ENCODE data around the gene RAD51B.
A peak's percentile ranks its signal among the peaks of the same experiment; 100 is the strongest.
"Not testable (repeated sequence)": the region's sequence is repeated elsewhere in the genome, so short reads cannot be mapped to it uniquely, and the experiment has no call there.

RAD51B gene

DNA sequence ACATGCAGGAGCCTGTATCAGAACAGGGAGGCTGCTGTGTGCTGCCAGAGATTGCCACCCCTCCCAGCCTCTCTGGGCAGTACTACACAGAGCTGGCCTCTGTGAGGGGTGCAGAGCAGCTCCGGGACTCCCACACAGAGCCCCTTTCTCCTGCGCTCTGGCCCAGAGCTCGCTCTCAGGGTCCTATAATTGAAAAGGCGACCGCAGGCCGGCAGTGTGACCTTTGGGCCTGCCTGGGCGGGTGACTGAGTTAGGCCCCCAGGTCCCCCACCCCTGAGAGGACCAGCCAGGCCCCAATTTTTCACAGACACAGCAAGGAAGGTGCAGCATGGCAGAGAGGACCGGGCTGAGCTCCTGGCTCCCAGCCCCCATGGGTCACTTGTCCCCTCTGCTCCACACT, 836.9 kb downstream of the RAD51B start:
- DNase-seq, result no peak

GRCh38 chr14:68657300-68658028, 837.9 kb downstream of the RAD51B start:
- no peak for DNase-seq

DNA sequence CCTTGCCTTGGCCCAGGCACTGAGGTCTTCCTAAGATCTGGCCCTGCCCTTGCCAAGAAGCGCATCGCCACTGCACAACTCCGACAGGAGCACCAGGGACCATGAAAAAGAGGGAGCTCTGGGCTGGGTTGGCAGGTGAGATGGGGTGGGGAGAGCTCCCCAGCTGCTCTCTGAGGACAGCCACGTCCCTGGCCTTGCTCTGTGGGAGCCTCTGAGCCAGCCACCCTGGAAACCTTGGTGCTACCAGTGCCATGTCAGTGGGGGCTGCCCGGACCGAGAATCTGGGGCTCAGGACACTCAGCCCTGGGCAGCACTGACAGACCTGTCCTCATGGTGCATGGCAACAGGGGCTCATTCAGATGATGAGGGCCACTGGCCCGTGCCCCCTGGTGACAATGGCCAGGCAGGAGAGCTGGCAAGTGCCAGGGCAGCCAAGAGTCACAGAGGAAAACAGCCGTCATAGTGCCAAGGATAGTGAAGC, 838.5 kb downstream of the RAD51B start:
- DNase-seq, result no peak

DNA sequence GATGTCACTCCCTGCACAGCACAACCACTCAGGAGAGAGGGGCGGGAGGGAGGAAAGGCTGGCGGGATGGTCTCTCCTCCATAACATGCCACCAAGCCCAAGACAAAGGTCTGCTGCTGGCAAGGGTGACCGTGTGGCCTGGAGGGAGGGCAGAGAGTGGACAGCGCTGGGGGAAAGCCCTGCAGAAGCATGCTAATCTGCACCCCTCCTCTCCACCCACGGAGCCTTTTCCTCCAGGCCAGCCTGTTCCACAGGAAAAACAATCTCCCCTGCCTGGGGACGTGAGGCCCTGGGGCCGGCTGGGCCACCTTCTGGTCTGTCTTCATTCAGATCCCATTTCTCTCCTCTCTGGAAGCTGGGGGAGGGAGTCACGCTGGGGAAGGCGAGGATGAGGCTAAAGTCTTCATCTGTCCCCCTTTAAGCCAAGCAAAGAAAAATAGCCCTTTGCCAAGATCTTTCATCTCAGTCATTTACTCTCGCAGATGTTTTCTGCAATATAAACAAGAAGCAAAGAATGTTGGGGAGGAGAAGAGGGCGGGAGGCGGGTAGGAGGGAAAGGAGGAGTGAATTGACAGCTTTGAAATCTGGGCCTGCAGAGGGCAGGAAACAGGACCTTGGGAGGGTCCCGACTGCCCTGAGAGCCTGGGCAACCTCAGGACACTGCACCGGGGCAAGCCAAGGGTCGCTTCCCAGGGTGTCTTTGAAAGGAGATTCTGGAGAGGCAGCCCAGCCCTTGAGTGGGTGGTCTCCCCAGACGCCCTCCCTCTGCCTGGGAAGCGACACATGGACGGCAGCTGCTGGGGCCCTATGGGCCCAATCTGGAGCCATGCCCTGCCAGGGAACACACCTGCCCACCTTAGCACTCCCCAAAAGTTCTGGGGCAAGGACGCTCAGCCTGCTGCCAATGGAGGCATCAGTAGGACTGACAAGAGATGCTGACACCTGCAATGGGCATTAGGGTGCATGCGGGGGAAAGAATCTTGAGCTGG, 839.7 kb downstream of the RAD51B start:
- DNase-seq, result no peak

DNA sequence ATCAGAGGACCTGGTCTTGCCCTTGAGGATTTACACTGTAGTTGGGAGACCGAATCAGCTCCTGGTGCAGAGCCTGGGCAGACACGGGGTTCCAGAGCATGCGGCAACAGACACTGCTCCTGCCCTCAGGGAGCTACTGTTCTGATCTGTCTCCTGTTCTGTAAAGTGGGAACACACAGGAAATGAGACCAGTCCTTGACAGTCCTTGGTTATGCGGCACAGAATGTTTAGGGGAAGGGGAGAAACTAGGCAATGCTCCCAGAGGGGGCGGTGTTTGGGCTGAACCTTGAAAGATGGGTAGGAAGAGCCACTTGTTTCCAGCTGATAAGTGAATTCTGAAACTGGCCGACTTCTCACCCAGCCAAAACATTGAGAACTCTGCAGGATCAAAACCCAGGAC, 840.9 kb downstream of the RAD51B start:
- DNase-seq, result no peak

DNA sequence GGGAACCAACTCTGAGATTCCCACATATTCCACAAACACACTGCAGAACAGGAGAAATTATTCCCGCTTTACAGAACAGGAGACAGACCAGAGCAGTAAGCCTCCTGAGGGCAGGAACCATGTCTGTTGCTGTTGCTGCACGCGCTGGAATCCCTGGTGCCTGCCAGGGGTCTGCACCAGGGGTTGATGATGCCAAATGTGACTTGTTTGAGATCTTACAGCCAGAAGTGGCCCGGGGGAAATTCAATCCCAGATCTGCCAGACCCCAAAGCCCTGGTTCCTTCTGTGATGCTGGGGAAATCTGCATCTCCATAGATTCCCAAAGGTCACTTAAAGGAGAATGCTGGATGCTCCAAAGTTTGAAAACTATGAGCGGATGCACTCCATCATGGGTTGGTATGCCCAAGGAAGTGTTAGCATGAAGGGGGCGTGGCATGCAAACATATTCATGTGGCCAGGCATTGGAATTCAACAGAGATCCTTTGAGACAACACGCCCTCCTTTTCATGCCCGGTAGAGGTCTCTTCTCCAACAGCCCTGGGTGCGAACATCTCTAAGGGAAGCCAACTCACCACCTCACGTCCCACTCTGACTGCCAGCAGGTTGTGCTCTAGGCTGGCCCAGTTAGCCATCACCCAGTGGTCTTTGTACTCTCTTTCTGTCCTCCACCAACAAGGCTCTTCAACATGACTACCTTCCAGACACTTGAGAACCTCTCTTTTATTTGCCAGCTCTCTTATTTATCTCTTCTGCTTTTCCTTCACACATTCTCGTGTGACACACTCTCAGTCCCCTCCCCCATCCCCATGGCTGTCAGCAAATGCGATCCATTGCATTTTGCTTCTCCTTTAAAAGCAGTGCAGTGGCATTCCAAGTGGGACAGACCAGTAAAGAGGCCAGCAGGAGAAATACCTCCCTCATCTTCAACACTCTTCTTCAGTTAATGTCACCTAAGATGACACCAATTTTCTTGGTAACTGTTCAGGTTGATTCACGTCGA, 841.9 kb downstream of the RAD51B start:
- no peak for DNase-seq

- DNase-seq, result peak; percentile 98
These were observed 842.8 kb downstream of the RAD51B start for GRCh38 chr14:68662392-68662791.

- not testable (repeated sequence) for DNase-seq
These were observed 843.2 kb downstream of the RAD51B start for GRCh38 chr14:68662826-68663225.

GRCh38 chr14:68663385-68664076, 844.0 kb downstream of the RAD51B start:
- no peak for DNase-seq

DNA sequence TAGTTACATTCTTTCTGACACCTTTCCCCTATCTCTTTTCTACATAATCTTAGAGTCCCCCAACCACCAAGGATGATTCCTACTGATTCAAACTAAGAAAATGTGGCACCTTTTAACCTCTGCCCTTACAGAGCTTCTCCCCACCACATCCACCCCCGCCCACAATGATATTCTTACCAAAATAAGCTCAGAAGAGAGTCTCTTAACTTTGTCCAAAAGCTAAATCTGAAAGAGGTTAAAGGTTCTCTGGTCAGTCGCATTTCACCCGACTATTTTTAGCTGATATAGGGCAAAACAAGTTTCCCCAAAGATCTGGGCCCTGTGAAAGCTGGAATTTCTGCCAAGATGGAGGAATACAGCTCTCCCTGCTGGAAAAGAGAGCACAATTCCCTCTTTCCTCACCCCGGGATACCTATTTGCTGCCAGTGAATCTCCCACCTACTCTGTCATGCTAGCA, 844.7 kb downstream of the RAD51B start:
- no peak for DNase-seq

GRCh38 chr14:68665131-68665530, 845.6 kb downstream of the RAD51B start:
- DNase-seq, result no peak

DNA sequence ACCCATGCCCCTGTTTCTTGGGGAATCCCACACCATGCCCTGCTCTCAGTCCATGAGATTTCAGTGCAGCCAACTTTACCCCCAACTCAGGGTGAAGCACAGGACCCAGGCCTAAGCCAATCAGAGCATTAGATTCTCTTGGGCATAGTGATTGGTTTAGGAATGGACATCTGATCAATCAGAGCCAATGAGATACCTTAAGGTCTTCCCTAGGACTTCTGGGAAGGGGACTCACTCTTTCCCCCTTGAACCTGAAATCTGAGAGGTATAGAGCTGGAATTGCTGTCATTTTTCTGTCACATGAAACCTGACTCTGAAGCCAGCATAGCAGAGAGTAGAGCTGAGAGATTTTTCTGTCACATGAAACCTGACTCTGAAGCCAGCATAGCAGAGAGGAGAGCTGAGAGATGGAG, 846.2 kb downstream of the RAD51B start:
- DNase-seq, result no peak

GRCh38 chr14:68666236-68666635, 846.7 kb downstream of the RAD51B start:
- DNase-seq, result no peak

DNA sequence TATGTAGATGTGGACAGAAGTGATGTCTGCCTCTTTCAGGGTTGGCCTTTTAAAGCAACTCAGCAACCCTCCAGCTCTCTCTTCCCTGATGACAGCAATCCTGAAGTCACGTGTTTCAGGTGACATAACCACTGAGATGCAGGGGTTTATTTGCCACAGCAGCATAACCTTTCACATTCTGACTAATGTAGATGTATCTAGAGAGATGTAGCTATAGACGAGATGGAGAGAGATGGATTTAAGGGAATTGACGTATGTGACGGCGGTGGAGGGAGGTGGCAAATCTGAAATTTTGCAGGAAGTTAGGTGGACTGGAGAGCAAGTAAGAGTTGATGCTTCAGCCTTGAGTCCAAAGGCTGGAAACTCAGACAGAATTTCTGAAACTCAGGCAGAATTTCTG, 847.3 kb downstream of the RAD51B start:
- DNase-seq, result no peak

DNA sequence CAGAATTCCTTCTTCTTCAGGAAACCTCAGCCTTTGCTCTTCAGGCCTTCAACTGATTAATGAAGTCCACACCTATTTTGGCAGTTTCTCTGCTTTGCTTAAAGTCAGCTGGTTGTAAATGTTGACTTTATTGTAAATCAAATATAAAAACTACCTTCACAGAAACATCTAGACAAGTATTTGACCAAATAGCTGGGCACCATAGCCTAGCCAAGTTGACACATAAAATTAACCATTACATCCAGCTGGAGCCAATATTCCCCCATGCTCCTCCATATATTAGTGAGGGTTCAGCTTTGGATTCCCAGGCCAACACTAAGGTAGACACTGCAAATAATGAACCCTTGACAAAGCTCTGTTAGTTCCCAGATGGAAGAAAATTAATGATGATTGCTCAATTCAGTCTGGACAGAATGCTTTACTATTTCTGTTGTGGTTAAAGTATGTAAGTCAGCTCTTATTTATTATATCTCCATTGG, 847.8 kb downstream of the RAD51B start:
- DNase-seq, result no peak

DNA sequence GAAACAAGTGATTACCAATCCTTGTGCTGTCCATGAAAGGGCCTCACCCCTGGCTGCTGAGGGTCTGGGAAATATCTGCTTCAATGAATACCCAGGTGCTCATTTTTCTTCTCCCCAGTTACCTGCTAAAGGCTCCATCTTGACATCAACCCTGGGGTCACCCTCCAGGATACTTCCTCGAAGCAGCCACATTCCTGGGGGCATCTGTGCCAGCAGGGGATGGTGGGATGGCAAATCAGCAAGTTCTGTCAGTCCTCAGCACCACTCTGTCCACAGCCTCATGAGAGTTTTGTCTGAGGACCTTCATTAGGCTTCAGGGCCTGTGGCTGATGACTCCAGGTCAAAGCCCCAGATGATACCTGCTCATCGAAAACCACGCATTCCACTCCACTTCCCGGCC, 848.4 kb downstream of the RAD51B start:
- no peak for DNase-seq

GRCh38 chr14:68668531-68668930, 849.0 kb downstream of the RAD51B start:
- DNase-seq, result no peak

DNA sequence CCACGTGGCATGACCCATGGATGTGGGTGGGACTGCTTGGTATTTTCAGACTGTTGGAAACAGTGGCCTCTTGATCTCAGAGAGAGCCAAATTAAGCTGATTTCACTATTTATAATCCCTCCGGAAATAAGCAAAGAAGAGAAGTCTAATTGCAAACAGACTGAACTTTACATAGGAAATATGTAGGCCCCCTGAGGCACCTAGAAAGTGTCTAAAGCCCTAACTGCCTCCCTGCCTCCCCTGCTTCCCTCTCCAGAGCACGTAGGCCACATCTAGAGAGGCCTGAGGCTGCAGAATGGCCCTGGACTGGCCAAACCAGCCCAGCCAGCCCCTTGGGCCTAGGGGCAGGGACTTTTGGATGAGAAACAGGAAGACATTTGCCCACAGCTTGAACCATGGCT, 849.5 kb downstream of the RAD51B start:
- DNase-seq, result no peak

DNA sequence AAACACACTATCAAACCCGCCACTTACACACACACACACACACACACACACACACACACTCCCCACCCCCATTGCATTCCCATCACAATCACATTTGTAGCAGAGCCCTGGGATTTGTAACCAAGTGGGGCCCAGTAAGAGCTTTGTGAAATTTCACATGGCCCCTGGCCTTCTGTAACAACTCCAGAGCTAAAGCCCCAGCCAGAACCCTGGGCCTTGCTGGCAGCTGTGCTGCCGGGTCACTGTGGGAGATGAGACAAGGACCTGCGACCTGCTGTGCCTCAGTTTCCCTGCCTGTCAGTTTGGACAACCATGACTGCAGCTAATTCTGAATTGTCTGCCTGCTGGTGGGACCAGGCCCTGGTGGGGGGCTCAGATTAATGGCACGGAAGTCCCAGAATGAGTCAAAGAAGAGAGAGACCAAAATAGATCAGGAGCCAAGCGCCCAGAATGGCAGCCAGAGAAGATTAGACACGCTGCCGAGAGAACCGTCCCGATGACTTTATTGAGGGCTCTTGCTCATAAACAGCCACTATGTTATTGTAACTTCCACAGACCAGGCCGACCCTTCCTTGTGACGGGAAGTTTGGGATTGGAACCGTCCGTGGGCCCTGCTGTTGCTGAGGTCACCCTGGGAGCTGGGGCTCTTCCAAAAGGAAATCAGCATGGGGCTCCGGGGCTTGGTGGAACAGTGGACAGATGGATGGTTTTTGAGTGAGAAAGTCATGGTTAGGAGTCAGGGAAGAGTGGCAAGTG, 850.2 kb downstream of the RAD51B start:
- no peak for DNase-seq

DNA sequence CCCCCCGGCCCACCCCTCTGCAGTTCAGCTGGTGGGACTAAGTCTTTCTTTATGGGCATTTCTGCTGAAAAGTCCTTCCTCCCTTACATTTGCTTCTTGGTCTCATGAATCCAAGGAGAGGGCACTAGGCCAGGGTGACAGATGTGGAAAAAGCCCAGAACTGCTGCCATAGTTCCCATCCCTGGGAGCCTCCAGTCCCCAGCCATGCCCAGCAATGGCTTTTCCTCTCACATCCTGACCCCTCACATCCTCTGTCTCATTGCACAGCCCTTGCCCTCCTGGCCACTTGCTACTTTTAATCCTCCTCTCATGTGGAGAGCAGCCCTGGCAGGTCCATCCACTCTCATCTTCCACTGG, 850.8 kb downstream of the RAD51B start:
- DNase-seq, result no peak

DNA sequence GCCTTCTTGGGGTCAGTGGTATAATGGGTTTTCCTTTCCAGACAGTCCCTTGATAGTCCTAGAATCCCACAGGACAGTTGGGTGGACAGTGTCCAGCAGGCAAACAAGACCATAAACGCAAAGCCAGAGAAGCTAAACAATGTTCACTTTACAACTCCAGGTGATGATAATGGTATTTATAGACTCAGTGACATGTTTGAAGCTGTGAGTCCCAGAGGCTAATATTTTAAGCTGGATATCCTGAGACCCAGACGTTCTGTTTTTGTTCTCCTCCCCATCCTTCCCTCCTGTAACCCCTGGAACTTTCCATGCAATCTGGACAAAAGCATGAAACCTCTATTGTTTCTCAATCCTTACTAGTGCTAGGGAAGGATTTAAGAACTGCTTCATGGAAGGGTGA, 852.3 kb downstream of the RAD51B start:
- no peak for DNase-seq

Measured in NCI-H524 treated with DMSO at 0.1 percent for 48 hours (cell line).